Pancreas (tissue), 10 donors: ENCODE data around the gene LAMC1. TPM values are rescaled to one million over a fixed set of nuclear protein-coding genes. Genes with fewer than 3 reads are reported as not detected.

ENCODE experiments used
- ATAC-seq, 4 donors: fragments of 200-7000 bp; cut with Tn5 transposase; one replicate each; pipeline versions ENCODE4 v1.8.0 to v1.9.1; 2020; ENCODE audit warnings: mild to moderate bottlenecking in 4 of 4, moderate library complexity in 4 of 4
- DNase-seq, 6 donors: peaks; one replicate each; pipeline ENCODE4 v3.0.0-alpha.2; 2020
- FAIRE-seq: peaks from 2 replicates; lab custom pipeline; 2012; peaks lifted over from hg19 to GRCh38; lab: Jason Lieb, UNC
- H3K27ac ChIP-seq, 4 donors: fragments of 200-600 bp; sonication (generic); 1 replicate in 3 of 4; 2 replicates in 1 of 4; pipeline versions ENCODE4 v1.5.0 to v1.8.0; 2020
- H3K27me3 ChIP-seq, 4 donors: fragments of 200-600 bp; one replicate each; pipeline ENCODE4 v1.8.0; 2021
- H3K36me3 ChIP-seq, 3 donors: fragments of 200-600 bp; sonication (generic) in 1 of 3; one replicate each; pipeline versions ENCODE4 v1.5.0 to v1.8.0; 2020 to 2021
- H3K4me1 ChIP-seq, 3 donors: fragments of 200-600 bp; one replicate each; pipeline ENCODE4 v1.8.0; 2021
- H3K4me3 ChIP-seq, 4 donors: fragments of 200-600 bp; sonication (generic) in 2 of 4; one replicate each; pipeline versions ENCODE4 v1.5.0 to v1.8.0; 2020 to 2021
- H3K9me3 ChIP-seq, 4 donors: fragments of 200-600 bp; one replicate each; pipeline ENCODE4 v1.8.0; 2021
- WGBS, 2 donors: extraction: QIAGEN DNeasy Blood & Tissue Kit; methylation state at CpG; one replicate each; pipeline ENCODE4 v1.1.7; 2013; 5-methylcytosine and 5-hydroxymethylcytosine counted together
- intact Hi-C, 3 donors: fragments of 100-400 bp; cut with DNase I; formaldehyde crosslinking; loops; one replicate each; pipeline versions ENCODE4 v1.11.1 to v1.14.2; 2022
- polyA plus RNA-seq, 2 donors: library from polyadenylated mRNA; stranded (reverse); fragments of 200-250 nt; gene quantifications; one replicate each; pipeline ENCODE4 v1.2.3, GENCODE V29; 2013
- total RNA-seq, 6 donors: library from RNA; stranded (reverse); fragmentation: NEBNext Ultra II Directional in 4 of 6; extraction: Animal tissue kit (Norgen Biotek cat#: 25700) in 4 of 6; gene quantifications; one replicate each; pipeline versions ENCODE4 v1.2.1 to v1.2.4, GENCODE V29; 2021 to 2023
- TF ChIP-seq, protein P1 (sequence below), 4 donors: fragments of 200-600 bp; sonication (generic) in 3 of 4; IDR thresholded peaks; one replicate each; pipeline versions ENCODE4 v1.5.0 to v1.8.0; 2021; ENCODE audit warnings: antibody characterized with exemption in 4 of 4
- donor health status: healthy with polysubstance abuse.
- donor health status: DM: no; HTN: no; CAD: no; lungs with moderate emphysema.
- donor health status: DM: no; HTN: no; CAD: no.
- donor health status: control.
- donor health status: control.
- donor health status: Bipolar disorder and iron deficiency.
- donor health status: DM: yes; HTN: yes; CAD: no.
- donor health status: DM: no; HTN: no; CAD: no.
- donor health status: DM: no; HTN: no; CAD: no.
- donor health status: DM: yes; HTN: yes; CAD: no.

LAMC1 gene
- total and polyA plus RNA-seq, 8 donors, result 11.2 to 50.1 (median 29.4) TPM

DNA sequence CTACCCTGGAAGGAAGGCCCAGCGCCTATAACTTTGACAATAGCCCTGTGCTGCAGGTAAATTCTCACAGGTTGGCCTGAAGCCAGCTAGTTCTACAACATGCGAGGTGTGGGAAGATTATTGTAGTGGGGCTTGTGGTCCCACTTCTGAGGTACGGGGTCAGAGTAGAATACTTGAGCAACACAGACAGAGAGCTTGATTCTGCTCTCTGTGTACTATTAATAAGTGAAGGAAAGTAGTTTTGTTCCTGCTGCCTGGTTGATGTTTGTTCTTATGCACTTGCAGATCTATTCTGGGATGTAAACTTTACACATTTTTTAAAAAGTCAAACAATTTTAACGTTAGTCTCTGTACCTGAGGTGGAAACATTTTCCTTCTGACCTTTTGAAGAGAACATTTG is 80.4 kb downstream of the LAMC1 start:
- Histone ChIP-seq H3K4me3 (no peak overlapping the region), H3K36me3 (peaks cover 0 to 8% (median 0%) of the 10 kb centered on the region in 3 donors), H3K27me3 (no peaks in the 10 kb centered on the region), H3K4me1 (peaks cover 0 to 2% (median under 1%) of the 10 kb centered on the region in 3 donors), H3K9me3 (no peaks in the 10 kb centered on the region), H3K27ac (no peak overlapping the region)
- ATAC-seq (no peak), FAIRE-seq (no peak), DNase-seq (no peak)
- 57 to 67% methylated on average over 4 of the region's 4 CpGs for WGBS, 2 donors
- intact Hi-C loops, result no loop called here
- TF ChIP-seq, protein P1, sequence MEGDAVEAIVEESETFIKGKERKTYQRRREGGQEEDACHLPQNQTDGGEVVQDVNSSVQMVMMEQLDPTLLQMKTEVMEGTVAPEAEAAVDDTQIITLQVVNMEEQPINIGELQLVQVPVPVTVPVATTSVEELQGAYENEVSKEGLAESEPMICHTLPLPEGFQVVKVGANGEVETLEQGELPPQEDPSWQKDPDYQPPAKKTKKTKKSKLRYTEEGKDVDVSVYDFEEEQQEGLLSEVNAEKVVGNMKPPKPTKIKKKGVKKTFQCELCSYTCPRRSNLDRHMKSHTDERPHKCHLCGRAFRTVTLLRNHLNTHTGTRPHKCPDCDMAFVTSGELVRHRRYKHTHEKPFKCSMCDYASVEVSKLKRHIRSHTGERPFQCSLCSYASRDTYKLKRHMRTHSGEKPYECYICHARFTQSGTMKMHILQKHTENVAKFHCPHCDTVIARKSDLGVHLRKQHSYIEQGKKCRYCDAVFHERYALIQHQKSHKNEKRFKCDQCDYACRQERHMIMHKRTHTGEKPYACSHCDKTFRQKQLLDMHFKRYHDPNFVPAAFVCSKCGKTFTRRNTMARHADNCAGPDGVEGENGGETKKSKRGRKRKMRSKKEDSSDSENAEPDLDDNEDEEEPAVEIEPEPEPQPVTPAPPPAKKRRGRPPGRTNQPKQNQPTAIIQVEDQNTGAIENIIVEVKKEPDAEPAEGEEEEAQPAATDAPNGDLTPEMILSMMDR (IDR thresholded peaks at IDR 0.05), result no peak

DNA sequence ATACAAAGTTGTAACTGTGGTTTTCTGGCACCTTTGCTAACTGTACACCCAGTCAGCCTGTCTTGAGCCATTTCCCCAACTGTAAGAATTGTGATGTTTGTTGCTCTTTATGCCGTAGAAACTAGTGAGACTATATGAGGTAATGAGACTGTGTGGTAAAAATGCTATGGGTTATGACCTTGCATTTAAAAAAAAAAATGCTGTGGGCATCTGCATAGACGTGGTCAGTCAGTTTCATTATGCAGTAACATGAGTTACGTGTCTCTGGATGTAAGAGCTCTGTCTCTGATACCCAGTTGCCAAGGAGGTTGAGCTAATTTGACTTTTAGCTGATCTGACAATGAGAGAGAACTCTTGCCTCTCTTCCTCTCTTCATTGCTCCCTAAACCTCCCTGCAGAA is 82.2 kb downstream of the LAMC1 start:
- DNase-seq (no peak), FAIRE-seq (no peak), ATAC-seq (no peak)
- Histone ChIP-seq H3K27me3 (no peaks in the 10 kb centered on the region), H3K27ac (no peak overlapping the region), H3K36me3 (peaks cover 0 to 8% (median 0%) of the 10 kb centered on the region in 3 donors), H3K9me3 (no peaks in the 10 kb centered on the region), H3K4me1 (no peaks in the 10 kb centered on the region), H3K4me3 (no peak overlapping the region)
- WGBS, 2 donors, result 85 to 88% methylated on average over 3 of the region's 3 CpGs
- TF ChIP-seq, protein P1 (IDR thresholded peaks at IDR 0.05), result no peak
- intact Hi-C loops, result no loop called here

GRCh38 chr1:183106166-183106565 is 82.9 kb downstream of the LAMC1 start:
- no peak for FAIRE-seq
- H3K27ac ChIP-seq, result no peak overlapping the region
- H3K36me3 ChIP-seq, result peaks cover 0 to 8% (median 0%) of the 10 kb centered on the region in 3 donors
- no peaks in the 10 kb centered on the region for H3K4me1 ChIP-seq
- TF ChIP-seq, protein P1 (IDR thresholded peaks at IDR 0.05), result no peak
- intact Hi-C loops, result no loop called here
- ATAC-seq, result no peak
- DNase-seq, result no peak
- H3K9me3 ChIP-seq, result no peaks in the 10 kb centered on the region
- WGBS, 2 donors, result 70 to 76% methylated on average over 4 of the region's 4 CpGs
- H3K27me3 ChIP-seq, result no peaks in the 10 kb centered on the region
- H3K4me3 ChIP-seq, result no peak overlapping the region

- intact Hi-C loops, result no loop called here
- peaks cover 0 to 8% (median 0%) of the 10 kb centered on the region in 3 donors for H3K36me3 ChIP-seq
- TF ChIP-seq, protein P1 (IDR thresholded peaks at IDR 0.05), result no peak
- DNase-seq, result no peak
- no peak overlapping the region for H3K4me3 ChIP-seq
- H3K27me3 ChIP-seq, result no peaks in the 10 kb centered on the region
- no peak overlapping the region for H3K27ac ChIP-seq
- H3K4me1 ChIP-seq, result no peaks in the 10 kb centered on the region
- H3K9me3 ChIP-seq, result no peaks in the 10 kb centered on the region
- FAIRE-seq, result no peak
- ATAC-seq, result no peak
- 90 to 91% methylated on average over 2 of the region's 2 CpGs for WGBS, 2 donors
Observed at GRCh38 chr1:183106746-183107145, 83.5 kb downstream of the LAMC1 start.

DNA sequence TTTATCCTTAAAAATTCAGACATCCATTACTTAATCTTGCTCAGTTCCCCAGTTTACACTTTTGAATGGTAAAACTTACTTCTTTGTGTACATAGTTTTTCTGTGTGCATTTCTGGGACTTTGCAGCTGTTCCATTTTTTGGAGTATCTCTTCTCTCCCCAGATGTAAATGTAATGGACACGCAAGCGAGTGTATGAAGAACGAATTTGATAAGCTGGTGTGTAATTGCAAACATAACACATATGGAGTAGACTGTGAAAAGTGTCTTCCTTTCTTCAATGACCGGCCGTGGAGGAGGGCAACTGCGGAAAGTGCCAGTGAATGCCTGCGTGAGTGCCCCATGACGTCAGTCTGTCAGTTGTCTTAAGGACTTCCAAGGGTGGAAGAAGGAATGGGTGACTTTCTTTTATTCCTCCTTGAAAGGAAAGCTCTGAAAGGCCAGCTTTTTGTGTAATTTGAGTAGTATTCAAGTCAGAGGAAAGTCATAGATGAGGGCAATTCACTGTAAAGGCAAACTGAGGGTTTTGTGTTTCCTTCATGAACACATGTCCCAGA is 87.2 kb downstream of the LAMC1 start:
- intact Hi-C loops, result no loop called here
- no peak overlapping the region for H3K4me3 ChIP-seq
- whole genome bisulfite sequencing, 2 donors, result 93 to 95% methylated on average over 8 of the region's 8 CpGs
- TF ChIP-seq, protein P1 (IDR thresholded peaks at IDR 0.05), result no peak
- no peaks in the 10 kb centered on the region for H3K4me1 ChIP-seq
- no peaks in the 10 kb centered on the region for H3K9me3 ChIP-seq
- no peak overlapping the region for H3K27ac ChIP-seq
- ATAC-seq (no peak), DNase-seq (no peak), FAIRE-seq (no peak)
- H3K36me3 ChIP-seq, result no peaks in the 10 kb centered on the region
- no peaks in the 10 kb centered on the region for H3K27me3 ChIP-seq
